Thymus (tissue), 11 donors: ENCODE results near the gene MAGEA11. TPM values are rescaled to one million over a fixed set of nuclear protein-coding genes. Genes with fewer than 3 reads are reported as not detected.
"Not testable (repeated sequence)": the region's sequence is repeated elsewhere in the genome, so short reads cannot be mapped to it uniquely, and the experiment has no call there.

Experiments used
- DNase-seq, 9 donors: peaks; one replicate each; pipeline ENCODE4 v3.0.0-alpha.2; 2013; ENCODE audit warnings: low spot score in 9 of 9, low read depth in 6 of 9, missing footprints in 1 of 9
- H3K27ac ChIP-seq, 2 donors: one replicate each; pipeline ENCODE4 v1.5.1; 2013; ENCODE audit warnings: control low read depth in 1 of 2, low read depth in 1 of 2, low read length in 1 of 2, mild to moderate bottlenecking in 1 of 2, moderate library complexity in 1 of 2
- H3K27me3 ChIP-seq, 2 donors: one replicate each; pipeline ENCODE4 v1.5.1; 2013; ENCODE audit warnings: low read length in 1 of 2; ENCODE audit not compliant: control insufficient read depth in 2 of 2, insufficient read depth in 1 of 2
- H3K36me3 ChIP-seq, 2 donors: one replicate each; pipeline ENCODE4 v1.5.1; 2013; ENCODE audit warnings: low read length in 1 of 2, mild to moderate bottlenecking in 1 of 2, moderate library complexity in 1 of 2; ENCODE audit not compliant: control insufficient read depth in 2 of 2, insufficient read depth in 2 of 2
- H3K4me1 ChIP-seq, 2 donors: one replicate each; pipeline ENCODE4 v1.5.1; 2013; ENCODE audit warnings: low read length in 2 of 2; ENCODE audit not compliant: control insufficient read depth in 2 of 2, insufficient read depth in 2 of 2
- H3K4me3 ChIP-seq, 2 donors: one replicate each; pipeline ENCODE4 v1.5.1; 2013; ENCODE audit warnings: low read length in 2 of 2, control low read depth in 1 of 2, mild to moderate bottlenecking in 1 of 2
- H3K9me3 ChIP-seq, 2 donors: one replicate each; pipeline ENCODE4 v1.5.1; 2013; ENCODE audit warnings: low read length in 1 of 2, mild to moderate bottlenecking in 1 of 2; ENCODE audit not compliant: control insufficient read depth in 2 of 2, insufficient read depth in 1 of 2
- WGBS: extraction: QIAGEN DNeasy Blood & Tissue Kit; methylation state at CpG from one replicate; pipeline ENCODE4 v1.1.7; 2013; 5-methylcytosine and 5-hydroxymethylcytosine counted together
- polyA plus RNA-seq: library from polyadenylated mRNA; stranded (reverse); fragments of 200-250 nt; gene quantifications from one replicate; pipeline ENCODE4 v1.2.3, GENCODE V29; 2013
- total RNA-seq: library from RNA; stranded (reverse); fragments of 120-200 nt; gene quantifications from one replicate; pipeline ENCODE4 v1.2.4, GENCODE V29; 2013
- donor health status: healthy.

MAGEA11 gene
- total and polyA plus RNA-seq, 2 donors = 0.05 to 0.50 TPM

DNA sequence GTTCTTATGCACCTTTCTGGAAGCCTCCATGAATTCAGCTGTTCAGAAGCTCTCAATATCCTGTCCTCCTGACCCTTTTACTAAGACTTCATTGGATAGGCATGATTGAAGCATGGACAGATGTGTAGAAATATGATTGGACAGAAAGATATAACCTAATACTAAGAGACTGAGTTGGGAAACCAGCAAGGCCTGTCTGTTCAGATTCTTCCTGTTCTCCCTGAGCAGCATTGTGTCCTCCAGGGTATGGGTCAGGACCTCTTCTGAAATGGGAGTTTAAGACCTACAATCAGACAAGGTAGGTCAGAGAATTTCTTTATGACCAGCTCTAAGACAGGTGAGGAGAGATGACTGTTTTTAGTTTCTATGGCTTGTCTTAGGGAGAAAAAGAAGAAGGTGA is 23.9 kb upstream of the MAGEA11 start:
- H3K9me3 ChIP-seq = no peaks in the 10 kb centered on the region
- DNase-seq = no peak
- H3K27ac ChIP-seq = no peak overlapping the region
- no peak overlapping the region for H3K4me3 ChIP-seq
- H3K4me1 ChIP-seq = no peaks in the 10 kb centered on the region
- H3K36me3 ChIP-seq = no peaks in the 10 kb centered on the region
- H3K27me3 ChIP-seq = no peaks in the 10 kb centered on the region

DNA sequence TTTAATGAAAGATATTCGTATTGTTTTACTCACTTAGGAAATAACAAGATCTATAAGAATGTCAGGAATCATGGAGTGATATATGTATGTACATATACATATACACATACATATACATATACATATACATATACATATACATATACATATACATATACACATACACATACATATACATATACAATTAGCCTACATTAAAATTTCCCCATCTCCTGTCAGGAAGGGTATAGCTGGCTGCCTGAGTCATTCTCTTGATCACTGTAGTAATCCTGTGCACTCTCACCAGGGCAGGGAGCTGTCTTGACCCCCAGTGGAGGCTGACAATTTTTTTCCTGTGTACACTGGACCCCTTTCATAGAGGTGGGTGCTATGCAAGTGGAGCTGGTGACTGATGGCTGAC is 23.3 kb upstream of the MAGEA11 start:
- no peaks in the 10 kb centered on the region for H3K36me3 ChIP-seq
- WGBS = 94% methylated on average over 1 of the region's 1 CpG
- H3K9me3 ChIP-seq = no peaks in the 10 kb centered on the region
- H3K27ac ChIP-seq = no peak overlapping the region
- H3K4me3 ChIP-seq = no peak overlapping the region
- no peak for DNase-seq
- H3K27me3 ChIP-seq = no peaks in the 10 kb centered on the region
- H3K4me1 ChIP-seq = no peaks in the 10 kb centered on the region

DNA sequence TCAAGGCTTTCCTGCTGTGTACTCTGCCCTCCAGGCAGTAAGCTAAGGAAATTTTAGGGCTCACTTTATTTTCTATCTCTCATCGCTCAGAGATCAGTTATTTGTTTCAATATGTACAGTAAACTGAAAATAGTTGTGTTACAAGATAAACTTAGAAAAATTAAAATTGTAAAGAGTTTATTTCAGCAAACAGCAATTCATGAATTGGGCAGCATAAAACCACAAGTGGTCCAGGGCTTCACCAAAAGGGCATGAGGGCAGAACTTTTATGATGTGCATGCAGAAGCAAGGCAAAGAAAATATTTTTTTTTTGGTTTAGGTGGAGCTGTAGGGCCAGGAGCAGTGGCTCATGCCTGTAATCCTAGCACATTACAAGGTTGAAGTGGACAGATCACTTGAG is 20.1 kb upstream of the MAGEA11 start:
- Histone ChIP-seq H3K27me3 (no peaks in the 10 kb centered on the region), H3K27ac (no peak overlapping the region), H3K4me3 (no peak overlapping the region), H3K4me1 (no peaks in the 10 kb centered on the region), H3K9me3 (no peaks in the 10 kb centered on the region), H3K36me3 (no peaks in the 10 kb centered on the region)
- 96% methylated on average over 1 of the region's 1 CpG for WGBS
- DNase-seq = no peak

GRCh38 chrX:149692686-149693272 is 19.1 kb upstream of the MAGEA11 start:
- not testable (repeated sequence) for H3K27ac ChIP-seq, H3K9me3 ChIP-seq, DNase-seq, H3K27me3 ChIP-seq, H3K4me1 ChIP-seq, H3K36me3 ChIP-seq, H3K4me3 ChIP-seq
- WGBS = 91% methylated on average over 6 of the region's 6 CpGs

DNA sequence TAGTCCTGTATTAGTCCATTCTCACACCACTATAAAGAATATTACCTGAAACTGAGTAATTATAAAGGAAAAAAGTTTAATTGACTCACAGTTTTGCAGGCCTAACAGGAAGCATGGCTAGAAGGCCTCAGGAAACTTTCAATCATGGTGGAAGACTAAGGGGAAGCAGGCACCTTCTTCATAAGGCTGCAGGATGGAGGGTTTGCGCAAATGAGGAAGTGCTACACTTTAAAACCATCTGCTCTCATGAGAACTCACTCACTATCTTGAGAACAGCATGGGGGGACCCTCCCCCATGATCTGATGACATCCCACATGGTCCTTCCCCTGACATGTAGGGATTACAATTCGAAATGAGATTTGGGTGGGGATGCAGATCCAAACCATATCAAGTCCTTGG is 12.1 kb upstream of the MAGEA11 start:
- Histone ChIP-seq H3K4me1 (no peaks in the 10 kb centered on the region), H3K27ac (no peak overlapping the region), H3K27me3 (no peaks in the 10 kb centered on the region), H3K36me3 (no peaks in the 10 kb centered on the region), H3K4me3 (no peak overlapping the region), H3K9me3 (no peaks in the 10 kb centered on the region)
- DNase-seq = no peak
- WGBS = 68% methylated on average over 2 of the region's 2 CpGs

DNA sequence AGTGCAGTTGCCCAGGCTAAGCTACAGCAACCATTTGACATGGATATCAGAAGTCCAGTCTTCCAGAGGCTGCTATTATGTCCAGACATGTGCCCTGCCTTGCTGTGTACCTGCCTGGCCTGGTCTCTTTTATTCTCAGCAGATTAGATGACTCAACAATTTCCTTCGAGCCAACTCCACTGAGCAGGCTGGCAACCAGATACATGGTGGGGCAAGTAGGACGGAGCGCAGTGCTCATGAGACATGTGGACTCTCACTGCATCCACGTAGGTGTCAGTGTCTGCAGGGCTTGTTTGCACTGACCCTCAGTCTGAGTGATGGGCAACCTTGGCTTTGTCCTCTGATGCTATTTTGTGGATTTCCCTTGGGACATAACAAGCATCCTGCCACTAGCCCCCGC is 7.2 kb upstream of the MAGEA11 start:
- Histone ChIP-seq H3K4me1 (no peaks in the 10 kb centered on the region), H3K27ac (no peak overlapping the region), H3K4me3 (no peak overlapping the region), H3K9me3 (no peaks in the 10 kb centered on the region), H3K36me3 (no peaks in the 10 kb centered on the region), H3K27me3 (no peaks in the 10 kb centered on the region)
- DNase-seq = no peak
- WGBS = 98% methylated on average over 5 of the region's 5 CpGs

- no peak for DNase-seq
- no peaks in the 10 kb centered on the region for H3K36me3 ChIP-seq
- no peak overlapping the region for H3K27ac ChIP-seq
- no peak overlapping the region for H3K4me3 ChIP-seq
- no peaks in the 10 kb centered on the region for H3K4me1 ChIP-seq
- no peaks in the 10 kb centered on the region for H3K27me3 ChIP-seq
- H3K9me3 ChIP-seq = no peaks in the 10 kb centered on the region
- 94% methylated on average over 2 of the region's 2 CpGs for WGBS
Measured at GRCh38 chrX:149707147-149707901, 4.5 kb upstream of the MAGEA11 start.

GRCh38 chrX:149712831-149713230 is 971 bp downstream of the MAGEA11 start:
- DNase-seq = no peak
- Histone ChIP-seq H3K27ac (no peak overlapping the region), H3K27me3 (no peaks in the 10 kb centered on the region), H3K4me1 (no peaks in the 10 kb centered on the region), H3K9me3 (no peaks in the 10 kb centered on the region), H3K36me3 (no peaks in the 10 kb centered on the region), H3K4me3 (no peak overlapping the region)
- WGBS = 93% methylated on average over 5 of the region's 5 CpGs

DNA sequence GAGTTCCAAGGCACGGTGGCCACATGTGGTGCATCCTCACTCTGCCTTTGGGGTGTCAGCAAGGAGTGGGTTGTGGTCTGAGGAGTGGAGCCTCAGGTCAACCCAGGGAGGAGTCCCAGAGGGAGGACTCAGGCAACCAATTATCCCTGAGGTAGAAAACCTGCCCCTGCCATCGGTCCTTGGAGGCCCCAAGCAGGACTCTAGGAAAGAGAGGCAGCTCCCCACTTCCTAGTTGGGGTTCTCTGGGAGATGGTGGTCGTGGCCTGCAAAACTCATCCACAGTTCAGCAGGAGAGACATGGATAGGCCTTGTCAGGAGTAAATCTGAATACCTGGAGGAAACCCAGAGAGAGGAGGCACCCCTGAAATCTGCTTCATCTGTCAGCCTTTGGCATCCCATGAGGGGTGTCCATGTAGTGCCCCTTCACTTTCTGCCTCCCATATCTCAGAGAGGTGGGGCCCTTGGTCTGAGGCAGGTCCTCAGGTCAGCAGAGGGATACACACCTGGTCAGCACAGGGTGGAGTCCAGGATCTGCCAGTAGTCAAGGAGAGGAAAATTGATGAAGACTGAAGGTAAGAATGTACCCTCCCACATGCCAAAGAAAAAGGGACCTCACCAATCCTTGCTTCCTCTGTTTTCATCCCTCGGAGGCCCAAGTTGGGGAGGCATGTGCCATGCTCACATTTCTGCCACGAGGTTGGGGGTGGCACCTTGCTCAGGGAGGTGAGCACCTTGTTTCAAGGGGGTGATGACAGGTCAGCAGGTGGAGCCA is 1.6 kb downstream of the MAGEA11 start:
- Histone ChIP-seq H3K4me3 (no peak overlapping the region), H3K27me3 (no peaks in the 10 kb centered on the region), H3K9me3 (no peaks in the 10 kb centered on the region), H3K36me3 (no peaks in the 10 kb centered on the region), H3K4me1 (no peaks in the 10 kb centered on the region), H3K27ac (no peak overlapping the region)
- 90% methylated on average over 5 of the region's 5 CpGs for WGBS
- DNase-seq = no peak
